Measurements from ENCODE around the gene REPIN1. TPM values are rescaled to one million over a fixed set of nuclear protein-coding genes. Genes with fewer than 3 reads are reported as not detected.

The REPIN1 gene
- total RNA-seq, 1 donor from 2014 or later: 49.4 TPM

DNA sequence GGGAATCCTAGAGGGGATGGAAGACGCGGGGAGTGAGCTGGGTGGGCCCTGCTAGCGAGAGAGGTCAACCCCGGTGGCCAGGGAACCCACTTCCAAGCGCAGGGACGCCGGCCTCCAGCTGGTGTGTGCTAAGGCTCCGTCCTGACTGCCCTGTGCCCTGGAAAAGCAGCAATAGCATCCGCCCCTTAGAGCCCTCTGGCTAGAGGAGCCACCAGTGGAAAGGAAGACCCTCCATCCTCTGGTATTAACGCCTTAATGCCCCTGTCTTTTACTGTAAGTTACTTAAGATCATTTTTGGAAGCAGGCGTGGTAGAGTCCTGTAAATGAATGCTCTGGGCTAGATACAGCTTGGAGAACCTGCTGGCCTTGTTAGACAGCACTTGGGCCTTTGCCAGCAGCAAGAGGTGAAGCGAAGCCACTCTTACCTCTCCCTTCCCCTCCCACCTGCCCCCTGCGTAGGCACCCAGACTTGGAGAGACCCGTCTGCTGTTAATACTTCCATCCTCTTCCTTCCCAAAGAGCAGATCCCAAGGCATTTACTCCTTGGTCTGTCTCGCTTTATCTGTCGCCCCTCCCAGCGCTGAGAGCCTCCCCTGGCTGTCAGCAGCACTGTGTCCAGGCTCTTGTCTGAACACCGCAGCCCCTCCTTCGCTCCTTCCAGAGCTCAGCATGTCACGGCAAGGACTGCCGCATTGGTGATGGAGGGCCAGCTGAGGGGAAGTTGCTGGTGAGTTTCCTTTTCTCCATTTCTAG, 4.6 kb downstream of the REPIN1 start:
- intact Hi-C loops (cut with DNase I): no loop called here
- Histone ChIP-seq H3K9me3 (no peaks in the 10 kb centered on the region), H3K27ac (no peak overlapping the region), H3K27me3 (no peaks in the 10 kb centered on the region), H3K4me1 (peaks cover 45% of the 10 kb centered on the region), H3K4me3 (no peak overlapping the region), H3K36me3 (peaks cover 0 to 22% of the 10 kb centered on the region in 2 donors)
- TF ChIP-seq, protein P1, sequence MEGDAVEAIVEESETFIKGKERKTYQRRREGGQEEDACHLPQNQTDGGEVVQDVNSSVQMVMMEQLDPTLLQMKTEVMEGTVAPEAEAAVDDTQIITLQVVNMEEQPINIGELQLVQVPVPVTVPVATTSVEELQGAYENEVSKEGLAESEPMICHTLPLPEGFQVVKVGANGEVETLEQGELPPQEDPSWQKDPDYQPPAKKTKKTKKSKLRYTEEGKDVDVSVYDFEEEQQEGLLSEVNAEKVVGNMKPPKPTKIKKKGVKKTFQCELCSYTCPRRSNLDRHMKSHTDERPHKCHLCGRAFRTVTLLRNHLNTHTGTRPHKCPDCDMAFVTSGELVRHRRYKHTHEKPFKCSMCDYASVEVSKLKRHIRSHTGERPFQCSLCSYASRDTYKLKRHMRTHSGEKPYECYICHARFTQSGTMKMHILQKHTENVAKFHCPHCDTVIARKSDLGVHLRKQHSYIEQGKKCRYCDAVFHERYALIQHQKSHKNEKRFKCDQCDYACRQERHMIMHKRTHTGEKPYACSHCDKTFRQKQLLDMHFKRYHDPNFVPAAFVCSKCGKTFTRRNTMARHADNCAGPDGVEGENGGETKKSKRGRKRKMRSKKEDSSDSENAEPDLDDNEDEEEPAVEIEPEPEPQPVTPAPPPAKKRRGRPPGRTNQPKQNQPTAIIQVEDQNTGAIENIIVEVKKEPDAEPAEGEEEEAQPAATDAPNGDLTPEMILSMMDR (IDR thresholded peaks at IDR 0.05): no peak
- TF ChIP-seq POLR2A (IDR thresholded peaks at IDR 0.05) (no peak), POLR2AphosphoS5 (IDR thresholded peaks at IDR 0.05; ENCODE audit: insufficient read depth in 1 of 2, low read depth in 1 of 2) (no peak)
- no peak for DNase-seq (ENCODE audit: extremely low spot score in 2 of 2)

DNA sequence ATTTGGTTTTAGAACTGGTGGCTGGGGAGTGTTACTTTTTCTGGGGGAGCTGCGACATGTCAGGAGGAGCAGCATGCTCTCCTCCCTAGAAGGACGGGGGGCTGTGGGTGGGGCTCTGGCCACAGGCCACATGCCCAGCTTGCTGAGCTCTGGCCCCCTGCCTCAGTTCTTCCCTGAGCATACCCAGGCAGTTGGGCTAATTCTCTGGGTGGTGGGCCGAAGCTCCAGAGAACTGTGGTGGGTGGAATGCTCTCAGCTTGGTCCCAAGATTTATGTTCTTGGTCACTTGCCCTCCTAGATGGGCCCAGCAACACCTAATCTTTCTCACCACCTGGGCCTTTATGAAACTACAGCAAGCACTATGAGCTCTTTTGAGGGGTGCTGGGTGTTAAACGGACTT, 5.4 kb downstream of the REPIN1 start:
- no peak for DNase-seq (ENCODE audit: extremely low spot score in 2 of 2)
- intact Hi-C loops (cut with DNase I): no loop called here
- no peak overlapping the region for H3K27ac ChIP-seq
- H3K4me1 ChIP-seq: peaks cover 44% of the 10 kb centered on the region
- H3K4me3 ChIP-seq: no peak overlapping the region
- no peak for TF ChIP-seq POLR2A (IDR thresholded peaks at IDR 0.05)
- no peak for TF ChIP-seq POLR2AphosphoS5 (IDR thresholded peaks at IDR 0.05; ENCODE audit: insufficient read depth in 1 of 2, low read depth in 1 of 2)
- TF ChIP-seq, protein P1 (IDR thresholded peaks at IDR 0.05): no peak
- no peaks in the 10 kb centered on the region for H3K9me3 ChIP-seq
- H3K27me3 ChIP-seq: no peaks in the 10 kb centered on the region
- H3K36me3 ChIP-seq: peaks cover 0 to 22% of the 10 kb centered on the region in 2 donors

DNA sequence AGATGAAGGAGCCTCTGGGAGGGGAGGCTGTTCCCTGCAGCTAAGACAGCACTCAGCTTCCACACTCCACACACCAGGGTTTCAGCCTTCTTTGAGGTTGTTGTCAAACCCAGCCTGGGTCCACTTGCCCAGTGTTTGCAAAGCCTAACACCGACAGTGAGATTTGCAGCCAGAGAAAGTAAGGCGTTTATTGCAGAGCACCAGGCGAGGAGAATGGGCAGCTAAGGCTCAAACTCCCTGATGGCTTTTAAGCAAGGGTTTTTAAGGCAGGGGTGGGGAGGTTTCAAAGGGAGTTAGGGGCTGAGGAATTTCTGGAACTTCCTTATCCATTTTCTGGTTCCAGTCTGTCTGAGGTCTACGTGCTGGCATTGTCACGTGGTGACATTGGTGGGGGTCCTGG, 5.8 kb downstream of the REPIN1 start:
- Histone ChIP-seq H3K4me3 (no peak overlapping the region), H3K4me1 (peaks cover 39% of the 10 kb centered on the region), H3K27ac (no peak overlapping the region), H3K36me3 (peaks cover 0 to 22% of the 10 kb centered on the region in 2 donors), H3K27me3 (no peaks in the 10 kb centered on the region), H3K9me3 (no peaks in the 10 kb centered on the region)
- intact Hi-C loops (cut with DNase I): no loop called here
- TF ChIP-seq POLR2AphosphoS5 (IDR thresholded peaks at IDR 0.05; ENCODE audit: insufficient read depth in 1 of 2, low read depth in 1 of 2) (no peak), POLR2A (IDR thresholded peaks at IDR 0.05) (no peak)
- TF ChIP-seq, protein P1 (IDR thresholded peaks at IDR 0.05): no peak
- no peak for DNase-seq (ENCODE audit: extremely low spot score in 2 of 2)

DNA sequence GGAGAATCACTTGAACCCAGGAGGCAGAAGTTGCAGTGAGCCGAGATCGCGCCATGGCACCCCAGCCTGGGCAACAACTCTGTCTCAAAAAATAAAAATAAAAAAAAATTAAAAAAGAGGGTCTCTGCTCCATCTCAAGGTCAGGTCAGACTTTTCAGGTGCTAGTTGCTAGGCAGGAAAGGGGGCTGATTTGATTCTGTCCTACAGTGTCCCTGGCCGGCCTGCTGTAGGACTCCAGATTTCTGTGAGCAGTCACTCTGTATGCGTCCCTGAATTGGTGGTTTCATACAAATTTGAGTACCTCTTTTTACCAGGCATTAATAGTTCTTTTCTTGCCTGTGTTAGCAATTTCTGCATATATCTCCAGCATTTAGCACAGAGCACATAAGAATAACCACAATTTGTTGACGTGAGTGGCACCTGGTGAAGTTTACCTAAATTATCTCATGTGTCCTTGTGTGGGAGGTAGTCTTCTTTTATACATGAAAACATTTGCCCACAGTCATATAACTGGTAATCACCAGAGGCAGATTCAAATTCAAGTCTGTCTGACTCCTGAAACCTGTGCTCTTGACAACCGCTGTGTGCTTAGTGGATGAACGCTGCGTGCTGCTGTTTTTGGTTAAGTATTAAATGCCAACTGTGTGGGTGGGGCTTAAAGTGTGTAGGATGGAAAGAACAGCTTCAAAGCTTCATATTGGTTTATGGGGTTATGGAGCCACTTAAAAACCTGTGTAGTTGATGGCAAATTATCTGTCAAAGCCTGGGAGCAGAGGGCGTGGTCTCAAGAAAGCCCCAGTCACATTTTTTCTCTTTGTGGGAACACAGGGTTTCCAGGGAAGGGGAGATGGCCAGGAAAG, 7.3 kb downstream of the REPIN1 start:
- TF ChIP-seq POLR2AphosphoS5 (IDR thresholded peaks at IDR 0.05; ENCODE audit: insufficient read depth in 1 of 2, low read depth in 1 of 2): no peak
- TF ChIP-seq POLR2A (IDR thresholded peaks at IDR 0.05): no peak
- TF ChIP-seq, protein P1 (IDR thresholded peaks at IDR 0.05): no peak
- intact Hi-C loops (cut with DNase I): no loop called here
- no peak overlapping the region for H3K27ac ChIP-seq

More for the DNA sequence above, 7.3 kb downstream of the REPIN1 start:
- Histone ChIP-seq H3K4me3 (no peak overlapping the region), H3K36me3 (peaks cover 0 to 21% of the 10 kb centered on the region in 2 donors), H3K27me3 (no peaks in the 10 kb centered on the region), H3K9me3 (no peaks in the 10 kb centered on the region), H3K4me1 (peaks cover 39% of the 10 kb centered on the region)
- DNase-seq (ENCODE audit: extremely low spot score in 2 of 2): no peak
